PC-3 (cell line): ENCODE data around the gene USP9X. TPM values are rescaled to one million over a fixed set of nuclear protein-coding genes. Genes with fewer than 3 reads are reported as not detected.
"Not testable (repeated sequence)": the region's sequence is repeated elsewhere in the genome, so short reads cannot be mapped to it uniquely, and the experiment has no call there.

Experiments
- ATAC-seq: fragments of 200-7000 bp; cut with Tn5 transposase; 2 replicates; pipeline ENCODE4 v1.9.1; 2020; ENCODE audit warnings: mild to moderate bottlenecking, moderate library complexity
- BruUV-seq: library from RNA; stranded (reverse); fragments of 400-500 nt; replicated peaks from 2 replicates; lab custom pipeline; 2021; lab: Mats Ljungman, UMichigan
- CTCF ChIA-PET: fragments of 300-600 bp; sonication (Branson Sonifier 250); formaldehyde crosslinking; loops from one replicate; lab custom pipeline; 2022; ENCODE audit warnings: antibody characterized with exemption; lab: Charles Lee
- POLR2A ChIA-PET: fragments of 300-600 bp; sonication (Branson Sonifier 250); formaldehyde crosslinking; loops from one replicate; lab custom pipeline; 2022; ENCODE audit warnings: antibody characterized with exemption; ENCODE audit not compliant: unreplicated experiment; lab: Charles Lee
- DNase-seq: peaks from one replicate; pipeline ENCODE4 v3.0.0-alpha.2; 2015
- H2AFZ ChIP-seq: fragments of 300-600 bp; sonication (generic); 2 replicates; pipeline ENCODE4 v1.6.0; 2016; ENCODE audit warnings: antibody characterized with exemption, low read length
- H3F3A ChIP-seq: fragments of 300-600 bp; sonication (generic); one replicate; pipeline ENCODE4 v1.6.0; 2017; ENCODE audit warnings: antibody characterized with exemption, low read length, control low read depth, mild to moderate bottlenecking; ENCODE audit not compliant: unreplicated experiment
- H3K27ac ChIP-seq: fragments of 300-600 bp; sonication (generic); 2 replicates; pipeline ENCODE4 v1.5.1; 2016; ENCODE audit warnings: mild to moderate bottlenecking, low read length
- H3K27me3 ChIP-seq: fragments of 300-600 bp; sonication (generic); 2 replicates; pipeline ENCODE4 v1.6.1; 2016; ENCODE audit warnings: low read length, mixed read lengths
- H3K36me3 ChIP-seq: fragments of 300-600 bp; sonication (generic); 2 replicates; pipeline ENCODE4 v1.6.1; 2016; ENCODE audit warnings: low read depth, mixed run types, low read length, mixed read lengths
- H3K4me1 ChIP-seq: fragments of 300-600 bp; sonication (generic); 2 replicates; pipeline ENCODE4 v1.5.1; 2016; ENCODE audit warnings: low read length; ENCODE audit not compliant: insufficient read depth
- H3K4me2 ChIP-seq: fragments of 300-600 bp; sonication (generic); 2 replicates; pipeline ENCODE4 v1.6.0; 2016; ENCODE audit warnings: low read length
- H3K4me3 ChIP-seq: fragments of 300-600 bp; sonication (generic); 2 replicates; pipeline ENCODE4 v1.5.1; 2016; ENCODE audit warnings: mild to moderate bottlenecking, low read length, mixed read lengths
- H3K79me2 ChIP-seq: fragments of 300-600 bp; sonication (generic); 2 replicates; pipeline ENCODE4 v1.6.1; 2017; ENCODE audit warnings: low read length, mixed read lengths
- H3K9ac ChIP-seq: fragments of 300-600 bp; sonication (generic); 2 replicates; pipeline ENCODE4 v1.6.0; 2016; ENCODE audit warnings: mild to moderate bottlenecking, low read length
- H3K9me2 ChIP-seq: fragments of 300-600 bp; sonication (generic); replicated peaks from 2 replicates; pipeline ENCODE4 v1.6.1; 2016; ENCODE audit warnings: mixed run types, low read length, mixed read lengths
- H3K9me3 ChIP-seq: fragments of 300-600 bp; sonication (generic); 2 replicates; pipeline ENCODE4 v1.6.1; 2016; ENCODE audit warnings: low read length, mixed read lengths
- H4K20me1 ChIP-seq: fragments of 300-600 bp; sonication (generic); 2 replicates; pipeline ENCODE4 v1.6.1; 2016; ENCODE audit warnings: low read length, mixed read lengths
- EZH2 ChIP-seq: fragments of 300-600 bp; sonication (generic); IDR thresholded peaks from one replicate; pipeline ENCODE4 v1.6.1; 2017; ENCODE audit warnings: antibody characterized with exemption, mild to moderate bottlenecking, low read length; ENCODE audit not compliant: unreplicated experiment
- EZH2phosphoT487 ChIP-seq: fragments of 300-600 bp; sonication (generic); IDR thresholded peaks from 2 replicates; pipeline ENCODE4 v1.6.1; 2018; ENCODE audit warnings: mild to moderate bottlenecking, antibody characterized with exemption, low read length, borderline replicate concordance
- intact Hi-C: fragments of 100-400 bp; cut with micrococcal nuclease; formaldehyde crosslinking; loops from 2 replicates; pipeline ENCODE4 v1.9.0; 2023
- total RNA-seq: library from RNA; depleted of rRNA; stranded (reverse); fragments of >200 nt; gene quantifications from 2 replicates; pipeline ENCODE4 v1.2.3, GENCODE V29; 2014
- TF ChIP-seq, protein P1 (sequence below): fragments of 300-600 bp; sonication (generic); conservative IDR thresholded peaks from 2 replicates; pipeline ENCODE4 v1.5.1; 2017; ENCODE audit warnings: antibody characterized with exemption, low read depth, mild to moderate bottlenecking, low read length

Gene USP9X
- total RNA-seq, 1 experiment from 2014 or later: 63.5 TPM

DNA sequence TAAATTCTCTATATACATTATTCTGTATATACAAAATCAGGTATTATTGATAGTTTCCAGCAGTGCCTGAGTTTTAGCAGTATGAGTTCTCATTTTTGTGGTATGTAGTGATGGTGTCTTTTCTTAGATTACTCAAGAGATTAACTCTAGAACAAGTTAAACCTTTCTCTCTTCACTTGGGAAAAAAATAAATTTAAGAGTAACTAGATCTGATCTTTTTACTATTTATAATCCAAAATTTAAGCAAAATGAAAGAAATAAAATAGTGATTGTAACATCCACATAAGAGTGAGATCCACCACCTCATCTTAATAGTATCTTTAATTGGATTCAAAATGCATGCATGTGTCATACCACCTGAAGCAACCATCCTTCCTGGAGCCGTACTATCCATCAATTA lies 124.6 kb downstream of the USP9X start:
- no peaks in the 10 kb centered on the region for H3K4me1 ChIP-seq
- H2AFZ ChIP-seq: no peak overlapping the region
- no peak for TF ChIP-seq EZH2
- TF ChIP-seq EZH2phosphoT487: no peak
- TF ChIP-seq, protein P1, sequence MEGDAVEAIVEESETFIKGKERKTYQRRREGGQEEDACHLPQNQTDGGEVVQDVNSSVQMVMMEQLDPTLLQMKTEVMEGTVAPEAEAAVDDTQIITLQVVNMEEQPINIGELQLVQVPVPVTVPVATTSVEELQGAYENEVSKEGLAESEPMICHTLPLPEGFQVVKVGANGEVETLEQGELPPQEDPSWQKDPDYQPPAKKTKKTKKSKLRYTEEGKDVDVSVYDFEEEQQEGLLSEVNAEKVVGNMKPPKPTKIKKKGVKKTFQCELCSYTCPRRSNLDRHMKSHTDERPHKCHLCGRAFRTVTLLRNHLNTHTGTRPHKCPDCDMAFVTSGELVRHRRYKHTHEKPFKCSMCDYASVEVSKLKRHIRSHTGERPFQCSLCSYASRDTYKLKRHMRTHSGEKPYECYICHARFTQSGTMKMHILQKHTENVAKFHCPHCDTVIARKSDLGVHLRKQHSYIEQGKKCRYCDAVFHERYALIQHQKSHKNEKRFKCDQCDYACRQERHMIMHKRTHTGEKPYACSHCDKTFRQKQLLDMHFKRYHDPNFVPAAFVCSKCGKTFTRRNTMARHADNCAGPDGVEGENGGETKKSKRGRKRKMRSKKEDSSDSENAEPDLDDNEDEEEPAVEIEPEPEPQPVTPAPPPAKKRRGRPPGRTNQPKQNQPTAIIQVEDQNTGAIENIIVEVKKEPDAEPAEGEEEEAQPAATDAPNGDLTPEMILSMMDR: no peak
- no peaks in the 10 kb centered on the region for H3K9me3 ChIP-seq
- no peaks in the 10 kb centered on the region for H3F3A ChIP-seq
- H4K20me1 ChIP-seq: no peaks in the 10 kb centered on the region
- no peak overlapping the region for H3K4me2 ChIP-seq
- intact Hi-C loops: no loop called here
- no peaks in the 10 kb centered on the region for H3K79me2 ChIP-seq
- H3K4me3 ChIP-seq: no peak overlapping the region
- no peak overlapping the region for H3K9ac ChIP-seq
- BruUV-seq: no TSS peak
- no peaks in the 10 kb centered on the region for H3K27me3 ChIP-seq
- ChIA-PET CTCF (no interaction called here), POLR2A (no interaction called here)
- ATAC-seq (no peak), DNase-seq (no peak)
- H3K9me2 ChIP-seq: no peaks in the 10 kb centered on the region
- H3K36me3 ChIP-seq: peaks cover 43% of the 10 kb centered on the region
- H3K27ac ChIP-seq: no peak overlapping the region

DNA sequence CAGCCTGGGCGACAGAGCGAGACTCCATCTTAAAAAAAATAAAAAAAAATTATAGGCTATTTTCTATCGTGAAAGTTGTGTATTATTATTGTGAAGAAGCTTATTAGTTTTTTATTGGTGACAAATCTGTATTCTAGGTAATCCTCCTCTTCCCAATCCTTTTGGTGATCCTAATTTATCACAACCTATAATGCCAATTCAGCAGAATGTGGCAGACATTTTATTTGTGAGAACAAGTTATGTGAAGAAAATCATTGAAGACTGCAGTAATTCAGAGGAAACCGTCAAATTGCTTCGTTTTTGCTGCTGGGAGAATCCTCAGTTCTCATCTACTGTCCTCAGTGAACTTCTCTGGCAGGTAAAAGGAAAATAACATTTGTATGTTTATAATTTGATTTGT lies 139.4 kb downstream of the USP9X start:
- intact Hi-C loops: no loop called here
- no peak for ATAC-seq
- CTCF ChIA-PET: no interaction called here

DNA sequence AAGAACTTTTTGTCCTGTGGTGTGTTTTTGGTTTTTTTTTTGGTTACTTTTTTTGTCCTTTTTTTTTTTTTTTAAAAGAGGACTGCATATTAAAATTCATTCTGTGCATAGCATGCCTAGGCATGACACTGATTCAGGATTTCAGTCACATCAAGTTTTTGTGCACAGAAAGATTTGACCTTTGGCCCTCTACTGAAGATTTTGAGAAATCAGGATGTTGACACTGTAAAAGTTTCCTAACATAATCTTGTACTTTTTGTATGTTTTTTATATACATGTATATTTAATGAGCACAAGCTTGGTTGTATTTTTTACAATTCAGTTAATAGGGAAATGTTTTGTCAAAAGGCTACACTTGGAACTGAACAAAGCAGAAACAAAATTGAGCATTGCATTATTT lies 148.7 kb downstream of the USP9X start:
- no TSS peak for BruUV-seq
- H3K4me3 ChIP-seq: no peak overlapping the region
- no peaks in the 10 kb centered on the region for H3K27me3 ChIP-seq
- H3K36me3 ChIP-seq: peaks cover 23% of the 10 kb centered on the region; the same call in 1 of the 2 replicates
- no peaks in the 10 kb centered on the region for H3K79me2 ChIP-seq
- H3K27ac ChIP-seq: no peak overlapping the region
- H3K9me2 ChIP-seq: no peaks in the 10 kb centered on the region
- peaks cover 10% of the 10 kb centered on the region for H3K4me1 ChIP-seq
- no peaks in the 10 kb centered on the region for H3K9me3 ChIP-seq
- no peak for DNase-seq
- TF ChIP-seq, protein P1: no peak
- TF ChIP-seq EZH2 (no peak), EZH2phosphoT487 (no peak)
- CTCF ChIA-PET: no interaction called here
- POLR2A ChIA-PET: no interaction called here
- H3K9ac ChIP-seq: no peak overlapping the region
- no peak overlapping the region for H3K4me2 ChIP-seq
- no peaks in the 10 kb centered on the region for H4K20me1 ChIP-seq
- intact Hi-C loops: no loop called here
- ATAC-seq: no peak
- H3F3A ChIP-seq: no peaks in the 10 kb centered on the region
- no peak overlapping the region for H2AFZ ChIP-seq

More for the DNA sequence above, 139.4 kb downstream of the USP9X start:
- no peak overlapping the region for H3K4me2 ChIP-seq
- no TSS peak for BruUV-seq
- POLR2A ChIA-PET: no interaction called here
- H3K36me3 ChIP-seq: peaks cover 27% of the 10 kb centered on the region
- TF ChIP-seq, protein P1: no peak
- TF ChIP-seq EZH2 (no peak), EZH2phosphoT487 (no peak)
- DNase-seq: no peak
- no peaks in the 10 kb centered on the region for H3K27me3 ChIP-seq
- H3F3A ChIP-seq: no peaks in the 10 kb centered on the region
- H3K9me2 ChIP-seq: no peaks in the 10 kb centered on the region
- no peaks in the 10 kb centered on the region for H3K79me2 ChIP-seq
- H3K27ac ChIP-seq: no peak overlapping the region
- no peak overlapping the region for H3K4me3 ChIP-seq
- H4K20me1 ChIP-seq: no peaks in the 10 kb centered on the region
- H3K9ac ChIP-seq: no peak overlapping the region
- H2AFZ ChIP-seq: no peak overlapping the region
- no peaks in the 10 kb centered on the region for H3K4me1 ChIP-seq
- H3K9me3 ChIP-seq: no peaks in the 10 kb centered on the region

DNA sequence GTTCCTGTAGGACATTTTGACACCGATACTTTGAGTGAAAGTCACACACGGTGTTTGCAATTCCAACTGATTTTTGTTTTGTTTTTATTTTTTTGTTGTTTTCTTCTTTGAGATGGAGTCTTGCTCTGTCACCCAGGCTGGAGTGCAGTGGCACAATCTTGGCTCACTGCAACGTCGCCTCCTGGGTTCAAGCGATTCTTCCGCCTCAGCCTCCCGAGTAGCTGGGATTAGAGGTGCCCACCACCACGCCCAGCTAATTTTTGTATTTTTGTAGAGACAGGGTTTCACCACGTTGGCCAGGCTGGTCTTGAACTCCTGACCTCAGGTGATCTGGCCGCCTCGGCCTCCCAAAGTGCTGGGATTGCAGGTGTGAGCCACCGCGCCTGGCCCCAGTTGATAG lies 149.2 kb downstream of the USP9X start:
- ATAC-seq: not testable (repeated sequence)

More for the DNA sequence above, 149.2 kb downstream of the USP9X start:
- H3K4me3 ChIP-seq, H3K27ac ChIP-seq, H3K9me3 ChIP-seq, H2AFZ ChIP-seq, BruUV-seq, H3K79me2 ChIP-seq, H3K4me2 ChIP-seq, intact Hi-C loops, H3K9me2 ChIP-seq, H4K20me1 ChIP-seq, H3F3A ChIP-seq, H3K27me3 ChIP-seq, CTCF ChIA-PET, H3K9ac ChIP-seq, DNase-seq: not testable (repeated sequence)
- peaks cover 10% of the 10 kb centered on the region for H3K4me1 ChIP-seq
- peaks cover 23% of the 10 kb centered on the region; the same call in 1 of the 2 replicates for H3K36me3 ChIP-seq
- POLR2A ChIA-PET: interaction anchor here (0.6 kb wide), 1 partner anchor 138 kb away, joined by 4 read pairs; no protein-coding TSS in a partner anchor
